ENCODE data around the gene NFKB2.

The NFKB2 gene

GRCh38 chr10:102420714-102421506, 25.4 kb downstream of the NFKB2 start, which contains the start of gene FBXL15:
TSS of gene FBXL15 (plus strand) at chr10:102420836. CDS start at chr10:102421130, 294 bp downstream.
- H3K9me3 ChIP-seq (ENCODE audit: low read length) = no peaks in the 10 kb centered on the region
- H3K36me3 ChIP-seq (ENCODE audit: insufficient read depth, low read length) = peaks cover 20% of the 10 kb centered on the region
- peak within 1 kb of the TSS; percentile 59 to 86 for H3K4me3 ChIP-seq (ENCODE audit: low read depth in 1 of 2, low read length in 2 of 2)
- peak within 1 kb of the TSS; percentile 81 for H3K9ac ChIP-seq (ENCODE audit: low read length)
- H3K4me1 ChIP-seq (ENCODE audit: insufficient read depth, low read length) = peaks cover 30% of the 10 kb centered on the region
- H3K27ac ChIP-seq (ENCODE audit: low read depth, low read length) = peak within 1 kb of the TSS; percentile 88
- peaks cover 11 to 23% of the 10 kb centered on the region in 2 donors for H3K27me3 ChIP-seq (ENCODE audit: control insufficient read depth in 1 of 2, insufficient read depth in 2 of 2, low read length in 2 of 2)

GRCh38 chr10:102421507-102421756, 25.9 kb downstream of the NFKB2 start:
- H3K27me3 ChIP-seq (ENCODE audit: control insufficient read depth in 1 of 2, insufficient read depth in 2 of 2, low read length in 2 of 2) = peaks cover 7 to 18% of the 10 kb centered on the region in 2 donors
- peaks cover 20% of the 10 kb centered on the region for H3K36me3 ChIP-seq (ENCODE audit: insufficient read depth, low read length)
- peaks cover 30% of the 10 kb centered on the region for H3K4me1 ChIP-seq (ENCODE audit: insufficient read depth, low read length)
- H3K27ac ChIP-seq (ENCODE audit: low read depth, low read length) = peak overlapping the region; percentile 88
- no peaks in the 10 kb centered on the region for H3K9me3 ChIP-seq (ENCODE audit: low read length)
- peak overlapping the region; percentile 81 for H3K9ac ChIP-seq (ENCODE audit: low read length)
- peak overlapping the region; percentile 59 to 86 for H3K4me3 ChIP-seq (ENCODE audit: low read depth in 1 of 2, low read length in 2 of 2)

GRCh38 chr10:102421757-102422512, 26.4 kb downstream of the NFKB2 start:
- Histone ChIP-seq H3K27me3 (ENCODE audit: control insufficient read depth in 1 of 2, insufficient read depth in 2 of 2, low read length in 2 of 2) (peaks cover 7 to 13% of the 10 kb centered on the region in 2 donors), H3K9ac (ENCODE audit: low read length) (peak overlapping the region; percentile 81), H3K4me3 (ENCODE audit: low read depth in 1 of 2, low read length in 2 of 2) (peak overlapping the region; percentile 59 to 86), H3K9me3 (ENCODE audit: low read length) (no peaks in the 10 kb centered on the region), H3K27ac (ENCODE audit: low read depth, low read length) (peak overlapping the region; percentile 88), H3K4me1 (ENCODE audit: insufficient read depth, low read length) (peaks cover 30% of the 10 kb centered on the region), H3K36me3 (ENCODE audit: insufficient read depth, low read length) (peaks cover 20% of the 10 kb centered on the region)

DNA sequence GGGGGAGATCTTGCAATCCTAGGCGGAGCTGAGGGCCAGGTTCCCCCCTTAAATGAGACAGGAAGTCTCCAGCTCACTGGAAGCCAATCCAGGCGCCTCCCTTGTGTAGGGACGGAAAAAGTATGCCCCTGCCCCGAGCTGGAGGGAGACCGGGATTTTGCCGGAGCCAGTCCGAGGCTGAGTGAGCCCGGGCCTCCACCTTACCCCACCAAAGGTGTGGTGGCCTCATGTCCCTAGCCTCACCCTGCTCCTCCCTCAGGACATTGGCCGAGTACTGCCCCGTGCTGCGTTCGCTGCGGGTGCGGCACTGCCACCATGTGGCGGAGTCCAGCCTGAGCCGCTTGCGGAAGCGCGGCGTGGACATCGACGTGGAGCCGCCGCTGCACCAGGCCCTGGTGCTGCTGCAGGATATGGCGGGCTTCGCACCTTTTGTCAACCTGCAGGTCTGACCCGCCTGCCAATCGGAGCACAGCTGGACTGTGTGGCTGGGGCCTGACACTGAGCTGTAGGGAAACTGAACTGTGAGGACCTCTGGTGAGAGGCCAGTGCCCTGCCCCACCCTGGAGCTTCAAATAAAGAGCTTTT, 27.1 kb downstream of the NFKB2 start:
- Histone ChIP-seq H3K4me3 (ENCODE audit: low read depth in 1 of 2, low read length in 2 of 2) (peak overlapping the region; percentile 59 to 86), H3K4me1 (ENCODE audit: insufficient read depth, low read length) (peaks cover 30% of the 10 kb centered on the region), H3K9me3 (ENCODE audit: low read length) (no peaks in the 10 kb centered on the region), H3K36me3 (ENCODE audit: insufficient read depth, low read length) (peaks cover 20% of the 10 kb centered on the region), H3K27ac (ENCODE audit: low read depth, low read length) (peak overlapping the region; percentile 88), H3K27me3 (ENCODE audit: control insufficient read depth in 1 of 2, insufficient read depth in 2 of 2, low read length in 2 of 2) (peaks cover 7 to 8% of the 10 kb centered on the region in 2 donors), H3K9ac (ENCODE audit: low read length) (peak overlapping the region; percentile 81)

- Histone ChIP-seq H3K27ac (ENCODE audit: low read depth, low read length) (no peak overlapping the region), H3K9ac (ENCODE audit: low read length) (no peak overlapping the region), H3K9me3 (ENCODE audit: low read length) (no peaks in the 10 kb centered on the region), H3K4me3 (ENCODE audit: low read depth in 1 of 2, low read length in 2 of 2) (peak overlapping the region in 1 of 2 donors; percentile 86), H3K36me3 (ENCODE audit: insufficient read depth, low read length) (peaks cover 20% of the 10 kb centered on the region), H3K27me3 (ENCODE audit: control insufficient read depth in 1 of 2, insufficient read depth in 2 of 2, low read length in 2 of 2) (peaks cover 0 to under 1% of the 10 kb centered on the region in 2 donors), H3K4me1 (ENCODE audit: insufficient read depth, low read length) (peaks cover 30% of the 10 kb centered on the region)
These were observed 28.0 kb downstream of the NFKB2 start for GRCh38 chr10:102423372-102423968.

- no peak overlapping the region for H3K4me3 ChIP-seq (ENCODE audit: low read depth in 1 of 2, low read length in 2 of 2)
- no peaks in the 10 kb centered on the region for H3K9me3 ChIP-seq (ENCODE audit: low read length)
- peaks cover 20% of the 10 kb centered on the region for H3K36me3 ChIP-seq (ENCODE audit: insufficient read depth, low read length)
These were observed 28.6 kb downstream of the NFKB2 start for GRCh38 chr10:102424145-102424544.

GRCh38 chr10:102424916-102425315, 29.4 kb downstream of the NFKB2 start:
- no peaks in the 10 kb centered on the region for H3K9me3 ChIP-seq (ENCODE audit: low read length)
- peaks cover 19% of the 10 kb centered on the region for H3K4me1 ChIP-seq (ENCODE audit: insufficient read depth, low read length)
- H3K9ac ChIP-seq (ENCODE audit: low read length) = no peak overlapping the region
- H3K36me3 ChIP-seq (ENCODE audit: insufficient read depth, low read length) = peaks cover 20% of the 10 kb centered on the region
- no peaks in the 10 kb centered on the region for H3K27me3 ChIP-seq (ENCODE audit: control insufficient read depth in 1 of 2, insufficient read depth in 2 of 2, low read length in 2 of 2)
- no peak overlapping the region for H3K4me3 ChIP-seq (ENCODE audit: low read depth in 1 of 2, low read length in 2 of 2)
- H3K27ac ChIP-seq (ENCODE audit: low read depth, low read length) = no peak overlapping the region

More at GRCh38 chr10:102424145-102424544, 28.6 kb downstream of the NFKB2 start:
- no peak overlapping the region for H3K9ac ChIP-seq (ENCODE audit: low read length)
- peaks cover 27% of the 10 kb centered on the region for H3K4me1 ChIP-seq (ENCODE audit: insufficient read depth, low read length)
- no peak overlapping the region for H3K27ac ChIP-seq (ENCODE audit: low read depth, low read length)
- H3K27me3 ChIP-seq (ENCODE audit: control insufficient read depth in 1 of 2, insufficient read depth in 2 of 2, low read length in 2 of 2) = no peaks in the 10 kb centered on the region

GRCh38 chr10:102425444-102425843, 29.9 kb downstream of the NFKB2 start:
- H3K9me3 ChIP-seq (ENCODE audit: low read length) = no peaks in the 10 kb centered on the region

GRCh38 chr10:102426803-102427287, 31.3 kb downstream of the NFKB2 start:
- Histone ChIP-seq H3K9me3 (ENCODE audit: low read length) (no peaks in the 10 kb centered on the region), H3K36me3 (ENCODE audit: insufficient read depth, low read length) (peaks cover 20% of the 10 kb centered on the region), H3K27ac (ENCODE audit: low read depth, low read length) (no peak overlapping the region), H3K9ac (ENCODE audit: low read length) (no peak overlapping the region), H3K27me3 (ENCODE audit: control insufficient read depth in 1 of 2, insufficient read depth in 2 of 2, low read length in 2 of 2) (no peaks in the 10 kb centered on the region), H3K4me1 (ENCODE audit: insufficient read depth, low read length) (peaks cover 19% of the 10 kb centered on the region), H3K4me3 (ENCODE audit: low read depth in 1 of 2, low read length in 2 of 2) (no peak overlapping the region)

More at GRCh38 chr10:102425444-102425843, 29.9 kb downstream of the NFKB2 start:
- no peak overlapping the region for H3K27ac ChIP-seq (ENCODE audit: low read depth, low read length)
- no peak overlapping the region for H3K4me3 ChIP-seq (ENCODE audit: low read depth in 1 of 2, low read length in 2 of 2)
- no peak overlapping the region for H3K9ac ChIP-seq (ENCODE audit: low read length)
- H3K27me3 ChIP-seq (ENCODE audit: control insufficient read depth in 1 of 2, insufficient read depth in 2 of 2, low read length in 2 of 2) = no peaks in the 10 kb centered on the region
- peaks cover 14% of the 10 kb centered on the region for H3K4me1 ChIP-seq (ENCODE audit: insufficient read depth, low read length)
- peaks cover 20% of the 10 kb centered on the region for H3K36me3 ChIP-seq (ENCODE audit: insufficient read depth, low read length)

- Histone ChIP-seq H3K27me3 (ENCODE audit: control insufficient read depth in 1 of 2, insufficient read depth in 2 of 2, low read length in 2 of 2) (peaks cover 3 to 4% of the 10 kb centered on the region in 2 donors), H3K9me3 (ENCODE audit: low read length) (no peaks in the 10 kb centered on the region), H3K27ac (ENCODE audit: low read depth, low read length) (no peak overlapping the region)
These were observed 34.0 kb downstream of the NFKB2 start for GRCh38 chr10:102429468-102429867.

More at GRCh38 chr10:102429468-102429867, 34.0 kb downstream of the NFKB2 start:
- no peak overlapping the region for H3K4me3 ChIP-seq (ENCODE audit: low read depth in 1 of 2, low read length in 2 of 2)
- H3K9ac ChIP-seq (ENCODE audit: low read length) = no peak overlapping the region
- peaks cover 2% of the 10 kb centered on the region for H3K36me3 ChIP-seq (ENCODE audit: insufficient read depth, low read length)
- peaks cover 8% of the 10 kb centered on the region for H3K4me1 ChIP-seq (ENCODE audit: insufficient read depth, low read length)

Measured in muscle layer of colon (tissue), 2 donors.